Fibroblast of skin of scalp (primary cell): Measurements from ENCODE around the gene PCDHA10.

Source experiments
- DNase-seq: peaks from one replicate; pipeline ENCODE4 v3.0.0-alpha.2; 2013

Gene PCDHA10

GRCh38 chr5:140883927-140884697 lies 28.4 kb downstream of the PCDHA10 start:
- DNase-seq, result no peak

GRCh38 chr5:140916325-140916724 lies 60.6 kb downstream of the PCDHA10 start:
- DNase-seq, result no peak
